Liver (tissue), 3 donors: ENCODE results near the gene JAZF1.

Source experiments
- ATF3 ChIP-seq: IDR thresholded peaks from 2 replicates; pipeline ENCODE4 v1.6.1; 2016; ENCODE audit warnings: antibody characterized with exemption
- CTCF ChIP-seq: fragments of 150-350 bp; IDR thresholded peaks from 2 replicates; pipeline ENCODE4 v1.5.1; 2017; ENCODE audit warnings: improper control_type of control experiment, low read depth, low read length; ENCODE audit not compliant: missing input control
- FOXA1 ChIP-seq: IDR thresholded peaks from 2 replicates; pipeline ENCODE4 v1.6.1; 2016; ENCODE audit warnings: antibody characterized with exemption
- GABPA ChIP-seq, 2 donors: IDR thresholded peaks in 1 of 2; conservative IDR thresholded peaks in 1 of 2; 2 replicates each; pipeline ENCODE4 v1.6.1; 2016; ENCODE audit warnings: antibody characterized with exemption in 2 of 2, mild to moderate bottlenecking in 1 of 2, moderate library complexity in 1 of 2
- JUND ChIP-seq, 2 donors: IDR thresholded peaks; 2 replicates each; pipeline ENCODE4 v1.6.1; 2016; ENCODE audit warnings: antibody characterized with exemption in 2 of 2
- MAX ChIP-seq: IDR thresholded peaks from 2 replicates; pipeline ENCODE4 v1.6.1; 2016; ENCODE audit warnings: antibody characterized with exemption
- RAD21 ChIP-seq, 2 donors: IDR thresholded peaks; 2 replicates each; pipeline ENCODE4 v1.6.1; 2016; ENCODE audit warnings: antibody characterized with exemption in 2 of 2, mild to moderate bottlenecking in 2 of 2
- REST ChIP-seq: IDR thresholded peaks from 2 replicates; pipeline ENCODE4 v1.6.1; 2016; ENCODE audit warnings: antibody characterized with exemption, mild to moderate bottlenecking
- RXRA ChIP-seq, 2 donors: IDR thresholded peaks; 2 replicates each; pipeline ENCODE4 v1.6.1; 2017 to 2018; ENCODE audit warnings: antibody characterized with exemption in 2 of 2, mild to moderate bottlenecking in 1 of 2
- ZBTB33 ChIP-seq: IDR thresholded peaks from 2 replicates; pipeline ENCODE4 v1.6.1; 2016; ENCODE audit warnings: antibody characterized with exemption
- donor health status: healthy.
- donor health status: healthy.

GRCh38 chr7:27930910-27931476 lies 249.6 kb downstream of the JAZF1 start:
- TF ChIP-seq REST: no peak
- no peak for TF ChIP-seq JUND (IDR thresholded peaks at IDR 0.05)
- TF ChIP-seq CTCF: no peak
- no peak for TF ChIP-seq ZBTB33
- TF ChIP-seq MAX: no peak
- no peak for TF ChIP-seq FOXA1
- TF ChIP-seq RXRA (IDR thresholded peaks at IDR 0.05): no peak
- TF ChIP-seq ATF3: no peak
- TF ChIP-seq GABPA (IDR thresholded peaks at IDR 0.05 in 1 of 2, conservative IDR thresholded peaks at IDR 0.05 in 1 of 2): no peak
- no peak for TF ChIP-seq RAD21 (IDR thresholded peaks at IDR 0.05)
